GM18499 (cell line): ENCODE data around the gene DNM1.

Source experiments
- ATAC-seq: cut with Tn5 transposase; IDR thresholded peaks from one replicate; pipeline ENCODE4 v1.9.1; 2021; ENCODE audit warnings: moderate number of reproducible peaks; ENCODE audit not compliant: insufficient read depth, unreplicated experiment

Gene DNM1

DNA sequence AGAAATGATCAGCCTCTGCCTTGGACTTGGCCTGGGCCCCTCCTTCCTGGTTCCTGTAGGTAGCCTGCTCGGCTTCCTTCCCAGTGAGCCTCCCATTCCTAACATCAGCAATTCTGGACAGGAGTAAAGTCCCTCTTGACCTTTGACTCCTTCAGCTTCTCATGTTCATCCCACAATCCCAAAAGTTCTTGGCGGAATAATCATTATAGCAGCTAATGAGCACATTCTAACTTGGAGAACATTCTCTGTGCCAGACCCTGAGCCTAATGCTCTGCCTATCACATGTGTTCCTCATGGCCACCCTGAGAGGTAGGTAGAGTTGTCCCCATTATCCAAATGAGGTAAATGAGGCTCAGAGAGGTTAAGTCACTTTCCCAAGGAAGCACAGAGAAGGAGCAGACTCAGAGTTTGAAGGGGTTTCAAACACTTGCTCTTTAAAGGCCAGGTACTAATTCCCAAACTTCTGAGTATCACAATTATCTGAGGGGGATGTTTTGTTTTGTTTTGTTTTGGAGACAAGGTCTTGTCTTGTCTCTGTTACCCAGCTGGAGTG lies 94.1 kb downstream of the DNM1 start:
- ATAC-seq = no peak

DNA sequence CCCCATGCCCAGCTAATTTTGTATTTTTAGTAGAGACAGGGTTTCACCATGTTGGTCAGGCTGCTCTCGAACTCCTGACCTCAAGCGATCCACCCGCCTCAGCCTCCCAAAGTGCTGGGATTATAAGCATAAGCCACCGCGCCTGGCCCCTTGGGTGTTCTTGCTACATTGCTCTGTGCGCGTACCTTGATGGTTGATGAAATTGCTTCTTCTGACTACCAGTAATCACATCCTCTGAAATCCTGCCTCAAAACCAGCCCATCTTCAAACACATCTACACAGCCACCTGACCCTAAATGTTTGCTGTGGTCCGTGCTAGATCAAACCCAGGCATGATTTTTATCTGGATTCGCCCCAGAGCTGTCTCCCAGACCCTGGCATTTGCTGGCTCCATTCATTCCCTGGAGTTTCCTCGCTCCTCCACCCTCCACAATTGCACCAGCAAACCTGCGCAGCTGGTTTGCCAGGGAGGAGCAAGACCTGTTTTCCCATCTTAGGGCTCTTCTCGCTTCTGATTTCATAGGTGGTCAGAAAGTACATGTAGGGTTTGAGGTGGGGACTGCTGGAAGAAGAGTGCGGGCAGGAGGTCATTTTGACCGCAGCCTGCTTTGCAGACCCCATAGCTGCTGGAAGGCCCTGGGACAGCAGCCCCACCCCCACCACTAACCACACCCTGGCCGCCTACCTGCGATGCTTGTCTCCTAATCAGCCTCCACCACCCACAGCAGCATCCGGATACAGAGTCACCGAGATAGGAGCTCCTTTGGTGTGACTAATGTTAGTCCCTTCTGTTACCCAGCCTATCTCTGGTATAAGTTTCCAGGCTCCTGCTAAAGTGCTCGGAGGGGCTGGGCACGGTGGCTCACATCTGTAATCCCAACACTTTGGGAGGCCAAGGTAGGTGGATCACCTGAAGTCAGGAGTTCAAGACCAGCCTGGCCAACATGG lies 95.6 kb downstream of the DNM1 start:
- ATAC-seq = no peak

DNA sequence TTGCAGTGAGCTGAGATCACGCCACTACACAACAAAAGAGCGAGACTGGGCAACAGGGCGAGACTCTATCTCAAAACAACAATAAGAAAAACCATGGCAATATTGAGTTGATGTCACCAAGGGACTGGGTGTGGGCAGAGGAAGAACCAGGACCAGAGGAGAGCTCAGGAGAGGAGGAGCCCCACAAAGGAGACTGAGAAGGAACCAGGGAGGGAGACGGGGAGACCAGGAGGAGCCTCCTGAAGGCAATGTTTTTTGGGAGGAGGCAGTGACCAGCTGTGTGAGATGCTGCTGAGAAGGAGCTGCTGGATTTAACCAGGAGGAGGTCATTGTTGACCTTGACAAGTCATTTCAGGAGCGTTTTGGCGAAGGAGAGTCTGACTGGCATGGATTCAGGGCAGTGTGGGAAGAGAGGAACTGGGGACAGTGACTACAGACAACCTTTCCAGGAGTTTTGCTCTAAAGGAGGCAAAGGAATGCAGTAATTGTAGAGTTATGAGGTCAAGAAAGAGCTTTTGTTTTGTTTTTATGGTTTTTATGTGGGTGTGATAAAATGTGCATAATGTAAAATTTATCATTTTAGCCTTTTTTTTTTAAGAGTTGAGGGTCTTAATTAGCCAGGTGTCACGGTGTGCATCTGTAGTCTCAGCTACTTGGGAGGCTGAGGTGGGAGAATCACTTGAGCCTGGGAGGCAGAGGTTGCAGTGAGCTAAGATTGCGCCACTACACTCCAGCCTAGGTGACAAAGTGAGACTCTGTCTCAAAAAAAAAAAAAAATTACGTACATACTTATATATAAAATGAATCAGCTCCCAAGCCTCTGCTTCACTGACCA lies 101.2 kb downstream of the DNM1 start:
- ATAC-seq = no peak
